Measurements from ENCODE around the gene OSBPL10.

The OSBPL10 gene

GRCh38 chr3:31763731-31764130, 217.3 kb downstream of the OSBPL10 start:
- no peak for DNase-seq

GRCh38 chr3:31762888-31763351, 218.1 kb downstream of the OSBPL10 start:
- DNase-seq, result no peak

- DNase-seq, result no peak
Measured at GRCh38 chr3:31762097-31762764, 218.8 kb downstream of the OSBPL10 start.

GRCh38 chr3:31760654-31761053, 220.4 kb downstream of the OSBPL10 start:
- DNase-seq, result no peak

GRCh38 chr3:31758322-31758965, 222.6 kb downstream of the OSBPL10 start:
- DNase-seq, result no peak

GRCh38 chr3:31755926-31756658, 225.0 kb downstream of the OSBPL10 start:
- DNase-seq, result peak; percentile 46

- DNase-seq, result no peak
Measured at GRCh38 chr3:31754575-31755278, 226.3 kb downstream of the OSBPL10 start.

- no peak for DNase-seq
Measured at GRCh38 chr3:31753050-31753425, 228.0 kb downstream of the OSBPL10 start.

GRCh38 chr3:31752305-31753049, 228.6 kb downstream of the OSBPL10 start:
- DNase-seq, result no peak

- no peak for DNase-seq
Measured at GRCh38 chr3:31750341-31750740, 230.7 kb downstream of the OSBPL10 start.

GRCh38 chr3:31748933-31749295, 232.1 kb downstream of the OSBPL10 start:
- DNase-seq, result no peak

- no peak for DNase-seq
Measured at GRCh38 chr3:31748281-31748932, 232.7 kb downstream of the OSBPL10 start.

- no peak for DNase-seq
Measured at GRCh38 chr3:31747785-31748184, 233.3 kb downstream of the OSBPL10 start.

GRCh38 chr3:31744913-31745312, 236.1 kb downstream of the OSBPL10 start:
- DNase-seq, result no peak

- no peak for DNase-seq
Measured at GRCh38 chr3:31743331-31744089, 237.6 kb downstream of the OSBPL10 start.

GRCh38 chr3:31740397-31740796, 240.7 kb downstream of the OSBPL10 start:
- DNase-seq, result no peak

- no peak for DNase-seq
Measured at GRCh38 chr3:31738412-31738811, 242.7 kb downstream of the OSBPL10 start.

GRCh38 chr3:31735667-31736066, 245.4 kb downstream of the OSBPL10 start:
- no peak for DNase-seq

GRCh38 chr3:31733234-31733667, 247.8 kb downstream of the OSBPL10 start:
- no peak for DNase-seq

GRCh38 chr3:31732548-31732947, 248.5 kb downstream of the OSBPL10 start:
- DNase-seq, result no peak

GRCh38 chr3:31729573-31729972, 251.5 kb downstream of the OSBPL10 start:
- no peak for DNase-seq
